HepG2 (cell line): Measurements from ENCODE around the gene FOSL2. TPM values are rescaled to one million over a fixed set of nuclear protein-coding genes. Genes with fewer than 3 reads are reported as not detected.
A peak's percentile ranks its signal among the peaks of the same experiment; 100 is the strongest.

Experiments
- CC2D1A ChIP-seq: sonication (generic); formaldehyde crosslinking; IDR thresholded peaks from 2 replicates; pipeline ENCODE4 v1.8.1; 2023; ENCODE audit warnings: mild to moderate bottlenecking, missing genetic modification reagents
- CEBPG ChIP-seq: IDR thresholded peaks from 2 replicates; pipeline ENCODE4 v1.6.1; 2016
- DRAP1 ChIP-seq: IDR thresholded peaks from 2 replicates; pipeline ENCODE4 v1.6.1; 2016; ENCODE audit warnings: missing genetic modification reagents, missing compliant biosample characterization
- E2F2 ChIP-seq: sonication (generic); formaldehyde crosslinking; IDR thresholded peaks from 2 replicates; pipeline ENCODE4 v1.4.0; 2020; ENCODE audit warnings: missing genetic modification reagents, borderline replicate concordance
- EED ChIP-seq: sonication (generic); formaldehyde crosslinking; IDR thresholded peaks from 2 replicates; pipeline ENCODE4 v1.5.0; 2020; ENCODE audit warnings: mild to moderate bottlenecking, missing genetic modification reagents
- ESRRA ChIP-seq: sonication (generic); formaldehyde crosslinking; IDR thresholded peaks from 2 replicates; pipeline ENCODE4 v1.5.1; 2020; ENCODE audit warnings: mild to moderate bottlenecking, low read depth, missing genetic modification reagents
- KLF16 ChIP-seq, 2 experiments: sonication (generic) in 1 of 2; formaldehyde crosslinking in 1 of 2; IDR thresholded peaks; 2 replicates each; pipeline versions ENCODE4 v1.6.1 to v1.8.0; 2016 to 2023; ENCODE audit warnings: missing genetic modification reagents in 2 of 2, missing compliant biosample characterization in 1 of 2
- MATR3 ChIP-seq: sonication (generic); formaldehyde crosslinking; IDR thresholded peaks from 2 replicates; pipeline ENCODE4 v1.4.0; 2020; ENCODE audit warnings: missing genetic modification reagents
- MTA3 ChIP-seq: sonication (generic); formaldehyde crosslinking; IDR thresholded peaks from 2 replicates; pipeline ENCODE4 v1.4.0; 2020; ENCODE audit warnings: missing genetic modification reagents
- MYNN ChIP-seq: sonication (generic); formaldehyde crosslinking; IDR thresholded peaks from 2 replicates; pipeline ENCODE4 v1.4.0; 2020; ENCODE audit warnings: mild to moderate bottlenecking, low read depth, missing genetic modification reagents
- NFRKB ChIP-seq: fragments of 450-650 bp; IDR thresholded peaks from 2 replicates; pipeline ENCODE4 v1.6.1; 2017
- RBFOX2 ChIP-seq: fragments of 200-400 bp; formaldehyde crosslinking; IDR thresholded peaks from 2 replicates; pipeline ENCODE4 v1.6.1; 2017; ENCODE audit warnings: low read depth, mild to moderate bottlenecking, low read length
- SNAPC5 ChIP-seq: sonication (generic); formaldehyde crosslinking; IDR thresholded peaks from 2 replicates; pipeline ENCODE4 v1.8.1; 2023; ENCODE audit warnings: mild to moderate bottlenecking, missing genetic modification reagents, borderline replicate concordance
- TOE1 ChIP-seq: sonication (generic); formaldehyde crosslinking; IDR thresholded peaks from 2 replicates; pipeline ENCODE4 v1.4.0; 2020; ENCODE audit warnings: mild to moderate bottlenecking, missing genetic modification reagents
- ZC3H4 ChIP-seq: sonication (generic); formaldehyde crosslinking; IDR thresholded peaks from 2 replicates; pipeline ENCODE4 v1.4.0; 2020; ENCODE audit warnings: missing genetic modification reagents, borderline replicate concordance
- ZIK1 ChIP-seq: sonication (generic); formaldehyde crosslinking; IDR thresholded peaks from 2 replicates; pipeline ENCODE4 v1.5.0; 2020; ENCODE audit warnings: mild to moderate bottlenecking, low read depth, missing genetic modification reagents, borderline replicate concordance
- ZNF350 ChIP-seq: sonication (generic); formaldehyde crosslinking; IDR thresholded peaks from 2 replicates; pipeline ENCODE4 v1.4.0; 2020; ENCODE audit warnings: mild to moderate bottlenecking, low read depth, missing genetic modification reagents, borderline replicate concordance
- ZNF414 ChIP-seq: sonication (generic); formaldehyde crosslinking; IDR thresholded peaks from 2 replicates; pipeline ENCODE4 v1.5.0; 2020; ENCODE audit warnings: missing genetic modification reagents
- ZNF468 ChIP-seq: sonication (generic); formaldehyde crosslinking; IDR thresholded peaks from 2 replicates; pipeline ENCODE4 v1.8.0; 2022; ENCODE audit warnings: mild to moderate bottlenecking, moderate library complexity, missing genetic modification reagents
- ZNF616 ChIP-seq: sonication (generic); formaldehyde crosslinking; IDR thresholded peaks from 2 replicates; pipeline ENCODE4 v1.5.0; 2020; ENCODE audit warnings: low read depth, mild to moderate bottlenecking, missing genetic modification reagents
- ZNF713 ChIP-seq: sonication (generic); formaldehyde crosslinking; IDR thresholded peaks from 2 replicates; pipeline ENCODE4 v1.4.0; 2020; ENCODE audit warnings: mild to moderate bottlenecking, missing genetic modification reagents
- ZNF883 ChIP-seq: sonication (generic); formaldehyde crosslinking; IDR thresholded peaks from 2 replicates; pipeline ENCODE4 v1.5.1; 2020; ENCODE audit warnings: mild to moderate bottlenecking, missing genetic modification reagents; ENCODE audit errors: not compliant biosample characterization
- polyA plus RNA-seq, 8 experiments: library from polyadenylated mRNA; depleted of rRNA in 3 of 8; stranded (reverse) in 7 of 8; unstranded in 1 of 8; fragments of >200 nt; fragmentation: Illumina TruSeq in 4 of 8; extraction: Trizol in 4 of 8; gene quantifications; 2 replicates each; pipeline versions ENCODE4 v1.2.1 to v1.2.3, GENCODE V29; 2011 to 2016; ENCODE audit warnings: low read depth in 4 of 8, missing spikeins in 1 of 8, mixed read lengths in 1 of 8; ENCODE audit not compliant: insufficient read depth in 1 of 8
- total RNA-seq, 5 experiments: library from RNA; depleted of rRNA; stranded (reverse); fragments of >200 nt; fragmentation: Illumina TruSeq; extraction: Trizol; gene quantifications; 2 replicates each; pipeline ENCODE4 v1.2.3, GENCODE V29; 2016; ENCODE audit warnings: low read depth in 1 of 5
- TF ChIP-seq, protein P1 (sequence below): sonication (generic); formaldehyde crosslinking; IDR thresholded peaks from 2 replicates; pipeline ENCODE4 v1.4.0; 2020; ENCODE audit warnings: mild to moderate bottlenecking, missing genetic modification reagents
- TF ChIP-seq, protein P2 (sequence below): sonication (generic); formaldehyde crosslinking; conservative IDR thresholded peaks from 2 replicates; pipeline ENCODE4 v1.8.1; 2023; ENCODE audit warnings: missing genetic modification reagents

FOSL2 gene
- total and polyA plus RNA-seq, 2 of the 13 experiments (the other 11 are each of a cell fraction or from before 2014, with no cell fraction given), result 3.4 to 18.1 TPM

DNA sequence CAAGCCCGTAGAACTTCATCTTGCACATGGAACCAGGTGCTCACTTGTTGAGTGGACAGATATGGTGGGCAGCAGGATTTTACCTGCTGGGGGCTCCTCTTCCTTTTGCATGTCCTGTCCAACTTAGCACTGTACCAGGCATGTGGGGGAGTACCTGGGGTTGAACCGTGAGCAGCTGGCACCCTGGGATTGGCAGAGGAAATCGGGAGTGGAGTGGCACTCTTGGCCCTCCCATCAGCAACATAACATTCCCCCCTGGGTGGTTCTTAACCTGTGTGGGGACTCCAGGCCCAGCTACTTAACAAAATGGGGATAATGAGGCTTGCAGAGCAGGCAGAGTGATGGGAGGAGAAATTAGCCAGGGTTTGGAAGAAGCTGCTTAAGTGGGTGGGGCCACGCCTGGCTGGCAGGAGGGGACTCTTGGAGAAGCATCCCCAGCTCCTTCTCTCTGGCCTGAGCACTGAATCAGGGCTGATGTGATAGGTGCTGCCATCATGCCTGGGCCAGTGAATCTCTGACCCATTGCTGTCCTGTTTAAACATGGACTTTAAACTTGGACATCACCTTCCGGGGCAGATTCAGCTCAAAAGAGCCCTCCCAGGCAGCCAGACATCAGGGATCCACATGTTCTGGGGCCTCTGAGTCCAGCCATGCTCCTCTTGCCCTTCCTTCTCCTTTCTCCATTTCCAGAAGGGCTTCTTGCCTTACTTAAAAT is 15.5 kb downstream of the FOSL2 start (continued):
- TF ChIP-seq CC2D1A (CRISPR knock-in tag), result no peak
- TF ChIP-seq MTA3 (CRISPR knock-in tag), result no peak
- no peak for TF ChIP-seq KLF16 (CRISPR knock-in tag; IDR thresholded peaks at IDR 0.05)
- TF ChIP-seq, protein P1, sequence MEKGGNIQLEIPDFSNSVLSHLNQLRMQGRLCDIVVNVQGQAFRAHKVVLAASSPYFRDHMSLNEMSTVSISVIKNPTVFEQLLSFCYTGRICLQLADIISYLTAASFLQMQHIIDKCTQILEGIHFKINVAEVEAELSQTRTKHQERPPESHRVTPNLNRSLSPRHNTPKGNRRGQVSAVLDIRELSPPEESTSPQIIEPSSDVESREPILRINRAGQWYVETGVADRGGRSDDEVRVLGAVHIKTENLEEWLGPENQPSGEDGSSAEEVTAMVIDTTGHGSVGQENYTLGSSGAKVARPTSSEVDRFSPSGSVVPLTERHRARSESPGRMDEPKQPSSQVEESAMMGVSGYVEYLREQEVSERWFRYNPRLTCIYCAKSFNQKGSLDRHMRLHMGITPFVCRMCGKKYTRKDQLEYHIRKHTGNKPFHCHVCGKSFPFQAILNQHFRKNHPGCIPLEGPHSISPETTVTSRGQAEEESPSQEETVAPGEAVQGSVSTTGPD, result 0 out of 2 replicates have a peak, but pooled peaks have one; percentile 18
- 0 out of 2 replicates have a peak, but pooled peaks have one; percentile 15 for TF ChIP-seq ZNF616
- TF ChIP-seq, protein P2, sequence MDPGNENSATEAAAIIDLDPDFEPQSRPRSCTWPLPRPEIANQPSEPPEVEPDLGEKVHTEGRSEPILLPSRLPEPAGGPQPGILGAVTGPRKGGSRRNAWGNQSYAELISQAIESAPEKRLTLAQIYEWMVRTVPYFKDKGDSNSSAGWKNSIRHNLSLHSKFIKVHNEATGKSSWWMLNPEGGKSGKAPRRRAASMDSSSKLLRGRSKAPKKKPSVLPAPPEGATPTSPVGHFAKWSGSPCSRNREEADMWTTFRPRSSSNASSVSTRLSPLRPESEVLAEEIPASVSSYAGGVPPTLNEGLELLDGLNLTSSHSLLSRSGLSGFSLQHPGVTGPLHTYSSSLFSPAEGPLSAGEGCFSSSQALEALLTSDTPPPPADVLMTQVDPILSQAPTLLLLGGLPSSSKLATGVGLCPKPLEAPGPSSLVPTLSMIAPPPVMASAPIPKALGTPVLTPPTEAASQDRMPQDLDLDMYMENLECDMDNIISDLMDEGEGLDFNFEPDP (CRISPR knock-in tag), result no peak
- TF ChIP-seq DRAP1 (CRISPR knock-in tag), result no peak
- no peak for TF ChIP-seq SNAPC5 (CRISPR knock-in tag)
- no peak for TF ChIP-seq MATR3 (CRISPR knock-in tag)
- peak; percentile 61; the same call in 1 of the 2 replicates for TF ChIP-seq ZNF350
- peak; percentile 46; the same call in 1 of the 2 replicates for TF ChIP-seq ESRRA
- no peak for TF ChIP-seq CEBPG (CRISPR knock-in tag)
- peak; percentile 57; the same call in 1 of the 2 replicates for TF ChIP-seq ZIK1
- no peak for TF ChIP-seq TOE1
- no peak for TF ChIP-seq ZNF883 (CRISPR knock-in tag)
- TF ChIP-seq ZNF468, result no peak
- no peak for TF ChIP-seq NFRKB
- no peak for TF ChIP-seq ZNF414 (CRISPR knock-in tag)
- no peak for TF ChIP-seq ZNF713 (CRISPR knock-in tag)
- no peak for TF ChIP-seq EED (CRISPR knock-in tag)
- no peak for TF ChIP-seq MYNN (CRISPR knock-in tag)
- TF ChIP-seq ZC3H4, result no peak
- TF ChIP-seq RBFOX2, result no peak
- TF ChIP-seq E2F2 (CRISPR knock-in tag), result no peak
